Muscle layer of duodenum (tissue), 2 donors: ENCODE results near the gene ABCA1.
"Not testable (repeated sequence)": the region's sequence is repeated elsewhere in the genome, so short reads cannot be mapped to it uniquely, and the experiment has no call there.

Source experiments
- H3K27ac ChIP-seq: one replicate; pipeline ENCODE4 v1.7.0; 2013; ENCODE audit warnings: mild to moderate bottlenecking, low read length
- H3K27me3 ChIP-seq: one replicate; pipeline ENCODE4 v1.7.0; 2013; ENCODE audit warnings: low read depth, mild to moderate bottlenecking, control low read depth, low read length
- H3K36me3 ChIP-seq, 2 donors: one replicate each; pipeline ENCODE4 v1.7.0; 2013; ENCODE audit warnings: low read length in 2 of 2, control low read depth in 1 of 2, mild to moderate bottlenecking in 1 of 2; ENCODE audit not compliant: insufficient read depth in 2 of 2, control insufficient read depth in 1 of 2
- H3K4me1 ChIP-seq, 2 donors: one replicate each; pipeline ENCODE4 v1.7.0; 2013; ENCODE audit warnings: low read length in 2 of 2, mild to moderate bottlenecking in 2 of 2, control low read depth in 1 of 2, moderate library complexity in 1 of 2; ENCODE audit not compliant: insufficient read depth in 2 of 2, control insufficient read depth in 1 of 2
- H3K4me3 ChIP-seq, 2 donors: one replicate each; pipeline ENCODE4 v1.7.0; 2013; ENCODE audit warnings: low read length in 2 of 2, low read depth in 1 of 2, mild to moderate bottlenecking in 1 of 2
- H3K9me3 ChIP-seq, 2 donors: one replicate each; pipeline ENCODE4 v1.7.0; 2013; ENCODE audit warnings: low read length in 2 of 2, control low read depth in 1 of 2, mild to moderate bottlenecking in 1 of 2; ENCODE audit not compliant: control insufficient read depth in 1 of 2
- donor health status: healthy.

The ABCA1 gene

DNA sequence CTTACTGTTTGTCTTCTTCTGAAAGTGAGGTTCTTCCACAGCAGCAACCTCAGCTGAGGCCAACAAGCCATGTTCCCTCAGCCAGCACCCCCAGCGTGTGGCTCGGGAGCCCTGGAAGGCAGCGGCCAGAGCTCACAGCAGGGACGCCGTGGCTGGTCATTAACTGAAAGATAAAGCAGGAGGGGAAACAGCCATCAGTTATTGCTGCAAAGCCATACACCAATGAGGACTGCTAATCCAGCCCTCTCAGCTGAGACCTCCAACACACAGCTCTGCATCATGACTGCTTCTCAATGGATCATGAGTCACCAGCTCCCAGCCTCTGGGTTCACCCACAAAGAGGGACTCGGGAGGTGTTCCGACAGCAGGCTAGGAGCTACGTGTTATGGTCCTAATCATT, 24.3 kb downstream of the ABCA1 start:
- peaks cover 7 to 12% of the 10 kb centered on the region in 2 donors for H3K36me3 ChIP-seq
- H3K4me3 ChIP-seq = no peak overlapping the region
- no peaks in the 10 kb centered on the region for H3K9me3 ChIP-seq
- no peak overlapping the region for H3K27ac ChIP-seq
- H3K4me1 ChIP-seq = peaks cover 5 to 55% of the 10 kb centered on the region in 2 donors
- no peaks in the 10 kb centered on the region for H3K27me3 ChIP-seq

DNA sequence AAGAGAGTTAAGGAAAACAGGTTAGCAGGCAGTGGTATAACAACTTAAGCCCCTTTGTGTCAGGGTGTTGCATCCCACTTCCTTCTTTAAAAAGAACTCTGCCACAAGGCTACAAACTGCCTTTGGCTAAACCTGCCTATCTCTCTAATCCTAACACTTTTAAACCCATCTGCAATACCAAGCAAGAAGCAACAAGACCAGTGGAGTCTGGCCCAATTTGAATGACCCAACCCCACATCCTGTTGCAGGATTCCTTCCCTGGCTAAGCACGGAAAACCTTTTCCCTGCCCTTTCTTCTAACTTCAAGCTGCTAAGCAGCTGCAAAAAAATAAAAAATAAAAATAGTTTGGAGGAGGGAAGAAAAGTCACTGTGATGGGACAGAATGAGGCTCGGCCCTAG, 27.1 kb downstream of the ABCA1 start:
- Histone ChIP-seq H3K4me3 (no peak overlapping the region), H3K9me3 (no peaks in the 10 kb centered on the region), H3K27ac (no peak overlapping the region), H3K27me3 (no peaks in the 10 kb centered on the region), H3K36me3 (peaks cover 7 to 12% of the 10 kb centered on the region in 2 donors), H3K4me1 (peaks cover 5 to 35% of the 10 kb centered on the region in 2 donors)

DNA sequence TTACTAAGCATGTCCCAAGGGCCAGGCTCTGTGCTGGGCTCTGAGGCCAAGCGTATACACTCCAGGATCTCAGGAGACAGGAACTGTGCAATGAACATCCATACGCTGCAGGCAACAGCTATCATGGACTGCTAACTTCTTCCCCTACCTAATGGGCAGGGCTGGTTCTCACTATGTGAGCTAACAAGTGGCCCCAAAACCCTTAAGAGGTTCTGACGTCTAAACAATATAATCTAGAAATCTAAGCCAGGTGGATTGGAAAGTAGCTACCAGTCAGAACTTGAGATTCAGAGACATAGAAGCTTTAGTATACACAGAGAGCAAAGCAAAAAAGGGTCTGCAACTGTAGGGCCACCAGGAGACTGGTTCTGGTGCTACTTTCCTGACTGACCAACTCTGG, 27.6 kb downstream of the ABCA1 start:
- Histone ChIP-seq H3K4me1 (peaks cover 5 to 35% of the 10 kb centered on the region in 2 donors), H3K4me3 (no peak overlapping the region), H3K27me3 (no peaks in the 10 kb centered on the region), H3K9me3 (no peaks in the 10 kb centered on the region), H3K36me3 (peaks cover 7 to 12% of the 10 kb centered on the region in 2 donors), H3K27ac (no peak overlapping the region)

DNA sequence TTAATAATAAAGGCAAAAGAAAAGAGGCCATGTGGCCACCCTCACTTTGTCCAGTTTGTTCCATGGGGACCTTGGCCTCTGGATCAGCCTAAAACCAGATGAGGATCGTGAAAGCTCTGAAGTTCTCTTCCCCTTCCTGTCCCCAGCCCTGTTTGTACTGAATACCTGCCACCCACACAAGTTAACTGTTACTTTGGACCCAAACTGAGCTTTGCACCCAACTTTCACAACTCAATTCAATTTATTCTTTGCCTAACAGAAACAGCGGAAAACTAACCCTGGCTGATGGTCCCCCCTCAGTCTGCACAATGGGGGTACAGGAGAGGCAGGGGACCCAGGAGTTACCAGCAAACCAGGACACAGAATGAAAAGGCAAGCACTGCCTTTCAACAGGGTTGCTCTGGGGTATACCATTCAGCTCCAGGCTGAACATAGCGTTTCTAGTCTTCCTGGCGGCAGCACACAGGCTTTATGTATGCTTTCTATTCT, 28.2 kb downstream of the ABCA1 start:
- no peak overlapping the region for H3K4me3 ChIP-seq
- H3K4me1 ChIP-seq = peaks cover under 1 to 32% of the 10 kb centered on the region in 2 donors
- peaks cover 7 to 12% of the 10 kb centered on the region in 2 donors for H3K36me3 ChIP-seq
- H3K9me3 ChIP-seq = no peaks in the 10 kb centered on the region
- no peaks in the 10 kb centered on the region for H3K27me3 ChIP-seq
- H3K27ac ChIP-seq = no peak overlapping the region

DNA sequence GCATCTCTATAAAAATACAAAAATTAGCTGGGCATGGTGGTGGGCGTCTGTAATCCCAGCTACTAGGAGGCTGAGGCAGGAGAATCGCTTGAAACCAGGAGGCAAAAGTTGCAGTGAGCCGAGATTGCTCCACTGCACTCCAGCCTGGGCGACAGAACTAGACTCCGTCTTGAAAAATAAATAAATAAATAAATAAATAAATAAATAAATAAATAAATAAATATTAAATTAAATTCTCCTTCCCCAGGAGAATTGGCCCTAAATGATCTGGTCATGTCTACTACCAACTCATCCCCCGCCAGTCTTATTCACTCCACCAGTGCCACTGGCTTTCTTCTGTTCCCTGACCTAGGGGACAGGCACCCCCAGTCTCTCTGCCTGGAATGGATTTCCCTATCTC, 29.6 kb downstream of the ABCA1 start:
- H3K9me3 ChIP-seq, H3K27ac ChIP-seq, H3K4me3 ChIP-seq, H3K27me3 ChIP-seq: not testable (repeated sequence)
- Histone ChIP-seq H3K36me3 (peaks cover 7 to 12% of the 10 kb centered on the region in 2 donors), H3K4me1 (peaks cover 0 to 31% of the 10 kb centered on the region in 2 donors)

DNA sequence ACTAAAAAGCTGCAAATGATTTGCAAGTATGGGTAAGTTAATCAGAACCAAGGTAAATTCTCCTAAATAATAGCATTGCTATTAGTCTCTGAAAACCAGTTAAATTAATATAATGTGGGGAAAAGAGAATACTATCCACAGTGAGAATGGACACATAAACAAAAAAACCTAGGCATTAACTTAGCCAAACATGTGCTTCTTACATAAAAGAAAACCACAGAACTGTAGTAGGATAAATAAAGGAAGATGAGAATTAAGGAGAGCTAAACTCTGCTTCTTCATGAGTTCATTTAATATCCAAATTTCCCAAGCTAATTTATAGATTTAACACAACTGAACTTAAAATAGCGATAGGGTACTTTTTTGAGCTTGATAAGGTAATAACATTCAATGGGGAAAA, 31.8 kb downstream of the ABCA1 start:
- H3K36me3 ChIP-seq = peaks cover 1 to 12% of the 10 kb centered on the region in 2 donors
- no peaks in the 10 kb centered on the region for H3K27me3 ChIP-seq
- H3K9me3 ChIP-seq = no peaks in the 10 kb centered on the region
- H3K4me3 ChIP-seq = no peak overlapping the region
- H3K4me1 ChIP-seq = peaks cover 0 to 31% of the 10 kb centered on the region in 2 donors
- no peak overlapping the region for H3K27ac ChIP-seq

DNA sequence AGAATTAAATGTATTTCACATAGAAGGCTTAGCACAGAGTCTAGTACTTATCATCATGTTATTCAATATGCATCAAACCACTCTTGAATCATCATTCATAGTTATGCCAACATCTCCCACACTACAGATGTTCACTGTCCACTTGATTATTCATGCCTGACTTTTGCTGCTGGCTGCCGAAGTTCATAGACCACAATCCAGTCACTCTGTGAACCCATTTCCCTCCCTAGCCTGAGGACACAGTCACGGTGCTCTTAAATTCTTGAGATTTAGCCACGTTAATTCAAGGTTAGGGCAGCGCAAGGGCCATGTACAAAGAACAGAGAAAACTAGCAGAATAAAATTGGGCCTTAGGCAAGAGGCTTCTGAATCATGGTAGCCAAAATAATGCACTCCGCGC, 32.4 kb downstream of the ABCA1 start:
- Histone ChIP-seq H3K27ac (no peak overlapping the region), H3K4me3 (no peak overlapping the region), H3K9me3 (no peaks in the 10 kb centered on the region), H3K27me3 (no peaks in the 10 kb centered on the region), H3K4me1 (peaks cover 0 to 26% of the 10 kb centered on the region in 2 donors), H3K36me3 (peaks cover 0 to 10% of the 10 kb centered on the region in 2 donors)

DNA sequence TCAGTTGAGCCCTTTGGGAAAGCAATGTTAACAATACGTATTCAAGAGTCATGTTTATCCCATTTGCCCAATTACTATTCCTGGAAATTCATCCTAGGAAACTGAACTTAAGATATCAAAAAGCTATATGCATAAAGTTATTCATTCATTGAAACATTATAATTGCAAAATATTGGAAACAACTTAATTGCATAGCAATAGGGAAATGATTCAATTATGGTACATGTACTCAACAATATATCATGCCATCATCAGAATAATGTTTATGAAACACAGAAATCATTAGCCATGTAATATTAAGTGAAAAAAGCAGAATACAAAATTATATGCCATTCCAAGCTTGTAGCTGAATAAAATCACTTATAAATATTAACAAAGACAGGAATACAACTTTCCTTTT, 35.3 kb downstream of the ABCA1 start:
- no peak overlapping the region for H3K4me3 ChIP-seq
- no peaks in the 10 kb centered on the region for H3K9me3 ChIP-seq
- no peak overlapping the region for H3K27ac ChIP-seq
- H3K4me1 ChIP-seq = peaks cover 4 to 21% of the 10 kb centered on the region in 2 donors
- peaks cover 0 to 4% of the 10 kb centered on the region in 2 donors for H3K36me3 ChIP-seq
- no peaks in the 10 kb centered on the region for H3K27me3 ChIP-seq

DNA sequence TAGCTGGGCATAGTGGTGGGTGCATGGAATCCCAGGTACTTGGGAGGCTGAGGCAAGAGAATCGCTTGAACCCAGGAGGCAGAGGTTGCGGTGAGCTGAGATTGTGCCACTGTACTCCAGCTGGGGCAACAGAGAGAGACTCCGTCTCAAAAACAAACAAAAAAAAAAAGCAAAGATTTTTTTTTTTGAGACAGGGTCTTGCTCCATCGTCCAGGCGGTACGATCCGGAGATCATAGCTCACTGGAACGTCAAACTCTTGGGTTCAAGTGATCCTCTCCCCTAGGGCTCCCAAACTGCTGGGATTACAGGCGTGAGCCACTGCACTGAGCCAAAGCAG, 37.6 kb downstream of the ABCA1 start:
- H3K4me1 ChIP-seq = peaks cover 4 to 17% of the 10 kb centered on the region in 2 donors
- H3K4me3 ChIP-seq = no peak overlapping the region
- peaks cover 5 to 15% of the 10 kb centered on the region in 2 donors for H3K36me3 ChIP-seq
- H3K27me3 ChIP-seq = no peaks in the 10 kb centered on the region
- no peaks in the 10 kb centered on the region for H3K9me3 ChIP-seq
- no peak overlapping the region for H3K27ac ChIP-seq

DNA sequence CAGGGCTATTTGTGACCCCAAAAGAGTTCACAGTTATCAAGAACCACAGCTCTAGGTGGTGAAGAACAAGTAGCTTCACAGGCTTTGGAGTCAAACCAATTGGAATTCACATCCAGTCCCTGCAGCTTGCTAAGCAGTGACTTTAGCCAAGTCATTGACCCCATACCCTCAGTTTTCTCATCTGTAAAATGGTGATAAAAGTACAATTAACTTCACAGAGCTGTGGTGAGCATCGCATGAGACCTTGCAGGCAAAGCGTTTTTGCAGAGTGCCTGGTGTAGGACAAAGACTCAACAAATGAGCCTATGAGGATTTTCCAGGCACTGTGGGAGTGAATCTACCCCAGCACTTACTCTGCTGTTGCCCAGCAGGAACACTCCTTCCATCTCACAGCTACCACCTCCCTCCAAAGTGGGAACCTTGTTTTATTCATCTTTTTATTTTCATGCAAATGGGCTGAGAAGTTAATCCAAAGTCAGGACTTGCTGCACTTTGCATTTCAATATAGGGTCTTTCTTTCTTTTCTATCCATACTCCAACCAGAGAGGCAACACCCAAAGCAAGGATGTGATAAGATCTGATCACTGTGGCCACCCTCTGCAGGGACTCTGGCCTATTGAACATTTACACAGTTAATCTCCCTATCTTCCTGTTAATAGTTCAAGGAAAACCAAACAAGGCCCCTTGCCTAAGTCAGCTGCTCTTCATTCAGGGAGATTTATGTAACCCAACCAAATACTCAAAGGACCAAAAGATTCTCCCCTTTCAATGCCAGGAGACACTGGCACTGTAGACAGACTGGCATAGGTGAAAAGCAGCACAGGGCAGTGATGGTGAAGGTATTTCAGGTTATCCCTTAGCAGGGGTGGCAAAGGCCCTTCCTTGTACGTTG, 41.9 kb downstream of the ABCA1 start:
- no peak overlapping the region for H3K27ac ChIP-seq
- peaks cover 4 to 25% of the 10 kb centered on the region in 2 donors for H3K4me1 ChIP-seq
- H3K27me3 ChIP-seq = no peaks in the 10 kb centered on the region
- H3K4me3 ChIP-seq = no peak overlapping the region
- no peaks in the 10 kb centered on the region for H3K9me3 ChIP-seq
- peaks cover 33 to 34% of the 10 kb centered on the region in 2 donors for H3K36me3 ChIP-seq

DNA sequence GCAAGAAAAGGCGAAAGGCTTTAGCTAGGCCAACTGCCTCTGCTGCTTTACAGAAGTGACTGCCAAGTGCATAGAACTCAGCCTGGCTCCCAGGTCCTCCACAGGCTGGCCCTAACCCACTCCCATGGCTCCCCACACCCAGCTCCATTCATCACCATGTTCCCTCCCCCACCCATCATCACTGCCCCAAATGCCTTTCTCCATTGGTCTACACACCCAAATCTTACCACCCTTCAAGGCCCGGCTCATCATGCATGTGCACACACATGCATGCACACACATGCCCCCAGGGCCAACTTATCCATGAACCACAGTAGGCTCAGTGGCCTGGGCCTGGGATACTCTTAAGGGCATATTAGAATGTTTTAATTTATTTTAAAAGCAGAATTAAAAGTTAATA, 44.8 kb downstream of the ABCA1 start:
- H3K9me3 ChIP-seq = no peaks in the 10 kb centered on the region
- no peaks in the 10 kb centered on the region for H3K27me3 ChIP-seq
- peaks cover 32 to 33% of the 10 kb centered on the region in 2 donors for H3K36me3 ChIP-seq
- H3K4me1 ChIP-seq = peaks cover 0 to 18% of the 10 kb centered on the region in 2 donors
- H3K27ac ChIP-seq = no peak overlapping the region
- no peak overlapping the region for H3K4me3 ChIP-seq
